Stimulated activated CD8-positive, alpha-beta memory T cell treated with anti-CD3 and anti-CD28 coated beads, Interleukin-4, amount 100 ng/mL, for 4 hours (primary cell): ENCODE results near the gene PRIM1.
"Not testable (repeated sequence)": the region's sequence is repeated elsewhere in the genome, so short reads cannot be mapped to it uniquely, and the experiment has no call there.

Experiments
- DNase-seq, 2 donors: peaks; one replicate each; pipeline ENCODE4 v3.0.0-alpha.2; 2020; ENCODE audit warnings: low read depth in 2 of 2, low spot score in 1 of 2

PRIM1 gene

DNA sequence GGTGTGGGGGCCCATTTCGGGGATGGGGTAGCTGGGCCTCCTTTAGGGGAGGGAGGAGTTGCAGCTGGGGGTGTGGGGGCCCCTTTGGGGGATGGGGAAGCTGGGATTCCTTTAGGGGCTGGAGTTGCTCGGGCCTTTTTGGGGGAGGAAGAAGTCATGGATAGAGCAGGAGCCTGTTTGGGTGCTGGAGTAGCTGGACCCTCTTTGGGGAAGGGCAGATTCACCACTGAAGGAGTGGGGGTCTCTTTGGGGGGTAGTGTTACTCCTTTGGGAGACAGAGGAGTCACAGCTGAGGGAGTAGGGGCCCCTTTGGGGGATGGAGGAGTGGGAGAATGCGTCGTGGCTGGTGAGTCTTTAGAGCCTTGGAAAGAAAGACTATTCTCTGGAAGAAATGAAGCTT lies 33.5 kb downstream of the PRIM1 start:
- DNase-seq: no peak

DNA sequence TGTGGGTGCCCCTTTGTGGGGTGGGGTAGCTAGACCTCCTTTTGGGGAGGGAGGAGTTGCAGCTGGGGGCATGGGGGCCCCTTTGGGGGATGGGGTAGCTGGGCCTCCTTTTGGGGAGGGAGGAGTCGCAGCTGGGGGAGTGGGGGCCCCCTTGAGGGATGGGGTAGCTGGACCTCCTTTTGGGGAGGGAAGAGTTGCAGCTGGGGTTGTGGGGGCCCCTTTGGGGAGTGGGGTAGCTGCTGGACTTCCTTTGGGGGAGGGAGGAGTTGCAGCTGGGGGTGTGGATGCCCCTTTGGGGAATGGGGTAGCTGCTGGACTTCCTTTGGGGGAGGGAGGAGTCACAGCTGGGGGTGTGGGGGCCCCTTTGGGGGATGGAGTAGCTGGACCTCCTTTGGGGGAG lies 34.0 kb downstream of the PRIM1 start:
- no peak for DNase-seq

DNA sequence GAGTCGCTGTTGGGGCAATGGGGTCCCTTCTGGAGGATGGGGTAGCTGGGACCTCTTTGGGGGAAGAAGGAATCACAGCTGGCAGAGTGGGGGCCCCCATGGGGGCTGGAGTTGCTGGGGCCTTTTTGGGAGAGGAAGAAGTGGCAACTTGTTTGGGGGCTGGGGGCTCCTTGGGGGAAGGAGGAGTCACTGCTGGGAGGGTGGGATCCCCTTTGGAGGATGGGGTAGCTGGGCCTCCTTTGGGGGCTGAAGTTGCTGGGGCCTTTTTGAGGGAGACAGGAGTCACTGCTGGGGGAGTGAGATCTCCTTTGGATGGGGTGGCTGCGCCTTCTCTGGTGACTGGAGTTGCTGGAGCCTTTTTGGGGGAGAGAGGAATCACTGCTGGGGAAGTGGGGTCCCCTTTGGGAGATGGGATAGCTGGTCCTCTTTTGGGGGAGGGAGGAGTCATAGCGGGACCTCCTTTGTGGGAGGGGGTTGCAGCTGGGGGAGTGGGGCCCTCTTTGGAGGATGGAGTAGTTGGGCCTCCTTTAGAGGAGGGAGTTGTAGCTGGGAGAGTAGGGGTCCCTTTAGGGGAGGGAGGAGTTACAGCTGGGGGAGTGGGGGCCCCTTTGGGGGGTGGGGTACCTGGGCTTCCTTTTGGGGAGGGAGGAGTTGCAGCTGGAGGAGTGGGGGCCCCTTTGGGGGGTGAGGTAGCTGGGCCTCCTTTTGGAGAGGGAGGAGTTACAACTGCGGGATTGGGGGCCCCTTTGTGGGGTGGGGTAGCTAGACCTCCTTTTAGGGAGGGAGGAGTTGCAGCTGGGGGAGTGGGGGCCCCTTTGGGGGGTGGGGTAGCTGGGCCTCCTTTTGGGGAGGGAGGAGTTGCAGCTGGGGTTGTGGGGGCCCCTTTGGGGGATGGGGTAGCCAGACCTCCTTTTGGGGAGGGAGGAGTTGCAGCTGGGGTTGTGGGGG lies 34.9 kb downstream of the PRIM1 start:
- no peak for DNase-seq

DNA sequence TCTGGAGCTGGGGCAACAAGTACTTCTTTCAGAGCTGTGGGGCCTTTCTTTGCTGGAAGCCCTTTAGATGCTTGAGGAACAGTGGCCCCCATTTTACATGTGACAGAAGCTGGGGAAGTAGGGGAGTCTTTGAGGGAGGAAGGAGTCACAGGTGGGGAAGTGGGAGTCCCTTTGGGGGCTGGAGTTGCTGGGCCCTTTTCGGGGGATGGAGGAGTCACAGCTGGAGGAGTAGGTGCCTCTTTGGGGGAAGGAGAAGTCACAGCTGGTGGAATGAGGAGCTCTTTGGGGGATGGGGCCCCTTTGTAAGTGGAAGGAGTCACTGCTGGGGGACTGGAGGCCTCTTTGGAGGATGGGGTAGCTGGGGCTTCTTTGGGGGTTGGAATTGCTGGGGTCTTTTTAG lies 35.7 kb downstream of the PRIM1 start:
- DNase-seq: no peak

DNA sequence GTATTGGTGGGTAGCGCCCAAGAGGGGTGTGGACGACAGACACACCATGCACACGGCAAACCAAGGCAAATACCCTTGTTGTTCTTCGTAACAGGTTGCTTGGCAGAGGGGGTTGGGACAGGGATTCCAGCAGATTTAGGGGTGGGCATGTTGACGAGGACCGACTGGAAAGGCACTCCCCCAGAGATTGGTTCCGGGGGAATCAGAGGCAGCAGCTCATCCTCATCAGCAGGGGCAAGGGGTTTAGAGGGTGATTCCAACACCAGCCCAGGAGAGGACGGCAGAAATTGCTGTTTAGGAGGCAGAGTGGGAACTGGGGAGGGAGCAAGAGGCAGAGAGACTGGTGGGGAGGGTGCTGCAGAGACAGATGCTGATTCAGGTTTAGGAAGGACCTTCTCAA lies 36.3 kb downstream of the PRIM1 start:
- no peak for DNase-seq

DNA sequence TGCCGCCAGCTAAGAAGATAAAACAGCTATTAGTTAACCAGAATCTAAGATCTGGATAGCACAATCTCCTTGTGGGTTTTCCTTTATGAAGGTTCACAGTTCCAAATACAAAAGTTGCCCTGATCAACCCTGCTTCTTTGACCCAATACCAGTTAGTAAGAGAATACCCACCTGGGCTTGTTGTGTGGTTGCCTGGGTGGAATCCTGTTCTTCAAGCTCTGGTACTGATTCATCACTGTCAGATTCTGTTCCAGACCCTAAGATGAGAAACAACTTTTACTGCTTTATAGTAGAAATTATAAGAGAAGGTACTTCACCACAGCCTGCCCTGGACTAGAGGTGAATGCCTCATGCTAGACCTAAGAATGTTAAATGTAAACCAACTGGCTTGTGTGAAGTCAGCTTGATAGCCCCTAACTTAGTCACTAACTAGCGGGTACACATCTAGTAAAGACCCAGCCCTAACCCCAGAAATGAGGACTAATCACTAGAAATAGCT lies 37.6 kb downstream of the PRIM1 start:
- DNase-seq: no peak

DNA sequence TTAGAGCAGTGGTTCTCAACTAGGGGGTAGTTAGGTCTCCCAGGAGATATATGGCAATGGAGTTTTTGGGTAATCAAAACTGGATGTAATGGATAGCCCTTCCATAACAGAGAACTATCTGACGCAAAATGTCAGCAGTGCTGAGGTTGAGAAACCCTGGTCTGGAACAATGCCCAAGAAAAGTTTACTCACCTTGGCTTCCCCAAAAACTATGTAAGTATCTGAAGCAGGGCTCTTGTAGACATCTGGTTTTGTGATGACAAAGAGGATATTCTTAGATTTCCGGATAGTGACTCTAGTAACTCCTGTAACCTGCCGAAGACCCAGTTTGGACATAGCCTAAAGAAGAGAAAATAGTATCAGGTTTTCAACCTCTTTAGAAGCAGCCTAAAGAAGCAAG lies 38.8 kb downstream of the PRIM1 start:
- DNase-seq: no peak

DNA sequence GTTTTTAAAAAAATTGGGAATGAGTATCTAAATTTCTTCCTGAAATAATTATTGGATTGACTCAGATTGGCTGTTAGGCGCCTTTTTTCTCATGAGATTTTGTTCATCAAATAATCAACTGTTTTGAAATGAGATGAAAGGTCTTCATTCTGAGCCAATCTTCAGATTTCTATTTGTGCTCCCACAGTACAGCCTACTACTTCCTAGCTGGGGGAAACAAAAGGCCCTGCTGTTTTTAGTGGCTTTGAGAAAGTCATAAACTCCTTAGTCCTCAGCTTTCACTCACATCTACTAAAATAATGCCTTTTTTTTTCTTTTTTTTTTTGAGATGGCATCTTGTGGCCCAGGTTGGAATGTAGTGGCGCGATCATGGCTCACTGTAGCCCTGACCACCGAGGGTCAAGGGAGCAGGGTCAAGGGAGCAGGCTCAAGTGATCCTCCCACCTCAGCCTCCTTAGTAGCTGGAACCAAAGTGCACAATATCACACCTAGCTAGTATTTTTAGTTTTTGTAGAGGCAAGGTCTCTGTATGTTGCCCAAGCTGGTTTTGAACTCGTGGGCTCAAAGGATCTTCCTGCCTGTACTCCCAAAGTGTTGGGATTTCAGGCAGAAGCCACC lies 42.3 kb downstream of the PRIM1 start:
- no peak for DNase-seq

DNA sequence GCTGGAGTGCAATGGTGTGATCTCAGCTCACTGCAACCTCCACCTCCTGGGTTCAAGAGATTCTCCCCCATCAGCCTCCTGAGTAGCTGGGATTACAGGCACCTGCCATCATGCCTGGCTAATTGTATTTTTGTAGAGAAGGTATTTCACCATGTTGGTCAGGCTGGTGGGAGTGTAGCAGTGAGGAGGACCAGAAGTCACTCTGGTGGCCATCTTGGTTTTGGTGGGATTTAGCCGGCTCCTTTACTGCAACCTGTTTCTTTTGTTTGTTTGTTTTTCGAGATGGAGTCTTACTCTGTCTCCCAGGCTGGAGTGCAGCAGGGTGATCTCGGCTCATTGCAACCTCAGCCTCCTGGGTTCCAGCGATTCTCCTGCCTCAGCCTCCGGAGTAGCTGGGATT lies 47.6 kb downstream of the PRIM1 start:
- DNase-seq: not testable (repeated sequence)

DNA sequence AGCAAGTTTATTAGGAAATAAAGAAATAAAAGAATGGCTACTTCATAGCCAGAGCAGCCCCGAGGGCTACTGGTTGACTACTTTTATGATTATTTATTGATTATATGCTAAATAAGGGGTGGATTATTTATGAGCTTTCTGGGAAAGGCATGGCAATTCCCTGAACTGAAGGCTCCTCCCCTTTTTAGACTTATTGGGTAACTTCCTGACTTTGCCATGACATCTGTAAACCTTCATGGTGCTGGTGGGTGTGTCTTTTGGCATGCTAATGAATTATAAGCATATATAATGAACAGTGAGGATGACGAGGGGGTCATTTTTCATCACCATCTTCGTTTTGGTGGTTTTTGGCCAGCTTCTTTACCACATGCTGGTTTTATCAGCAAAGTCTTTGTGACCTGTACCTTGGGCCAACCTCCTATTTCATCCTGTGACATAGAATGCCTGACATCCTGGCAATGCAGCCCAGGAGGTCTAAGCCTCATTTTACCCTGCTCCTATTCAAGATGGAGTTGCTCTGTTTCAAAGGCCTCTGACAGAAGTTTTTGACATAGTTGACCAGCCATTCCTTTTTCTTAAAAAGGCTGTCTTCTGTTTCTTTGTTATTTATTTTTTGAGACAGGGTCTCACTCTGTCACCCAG lies 53.0 kb downstream of the PRIM1 start:
- no peak for DNase-seq

DNA sequence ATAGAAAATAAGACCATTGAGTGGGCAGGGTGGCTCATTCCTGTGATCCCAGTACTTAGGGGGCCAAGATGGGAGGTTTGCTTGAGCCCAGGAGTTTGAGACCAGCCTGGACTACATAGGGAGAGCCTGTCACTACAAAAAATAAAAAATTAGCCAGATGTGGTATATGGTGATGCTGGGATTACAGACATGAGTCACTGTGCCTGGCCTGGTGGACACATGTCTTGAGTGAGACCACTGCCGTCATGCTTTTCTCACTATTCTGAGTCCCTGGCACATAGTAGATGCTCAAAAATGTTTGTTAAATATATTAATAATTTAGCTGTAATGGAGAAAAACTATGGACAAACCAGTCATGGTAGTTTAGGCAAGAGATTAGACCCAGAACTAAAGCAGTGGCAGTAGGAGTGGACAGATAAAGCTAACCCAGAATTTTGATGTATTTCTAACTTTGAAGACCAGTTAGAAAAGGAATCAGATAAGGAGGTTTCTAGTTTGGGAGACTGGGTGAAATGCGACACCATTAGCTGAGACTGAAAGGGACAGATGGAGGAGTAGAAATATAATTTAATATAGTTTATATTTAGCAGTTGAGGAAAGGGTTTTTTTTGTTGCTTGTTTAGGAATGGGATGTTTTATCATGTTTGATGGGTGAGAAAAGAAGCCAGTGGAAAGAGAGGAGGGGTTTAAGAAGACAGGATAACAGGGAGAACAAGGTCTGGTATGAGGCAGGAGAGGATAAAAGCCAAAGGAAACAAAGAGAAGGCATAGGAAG lies 56.6 kb downstream of the PRIM1 start:
- DNase-seq: no peak

DNA sequence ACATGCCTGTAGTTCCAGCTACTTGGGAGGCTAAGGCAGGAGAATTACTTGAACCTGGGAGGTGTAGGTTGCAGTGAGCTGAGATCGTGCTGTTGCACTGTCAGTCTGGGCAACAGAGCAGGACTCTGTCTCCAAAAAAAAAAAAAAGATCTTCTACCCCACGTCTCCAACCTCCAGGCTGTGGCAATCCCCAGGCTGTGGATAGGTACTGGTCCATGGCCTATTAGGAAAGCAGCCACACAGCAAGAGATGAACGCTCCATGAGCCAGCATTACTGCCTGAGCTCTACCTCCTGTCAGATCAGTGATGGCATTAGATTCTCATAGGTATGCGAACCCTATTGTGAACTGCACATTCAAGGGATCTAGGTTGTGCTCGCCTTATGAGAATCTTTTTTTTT lies 58.0 kb downstream of the PRIM1 start:
- no peak for DNase-seq

DNA sequence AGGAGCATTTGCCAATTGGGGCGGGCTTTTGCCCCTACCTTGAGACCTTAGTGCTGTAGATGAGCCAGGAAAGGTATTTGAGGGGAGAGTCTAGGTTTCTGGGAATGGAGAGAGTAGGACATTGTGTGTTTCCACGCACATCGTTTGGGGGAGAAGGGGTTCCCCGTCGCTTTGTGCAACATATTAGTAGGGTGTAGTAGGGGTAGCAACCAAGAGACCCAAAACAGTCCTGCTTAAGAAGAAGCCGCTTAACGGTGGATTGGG lies 63.3 kb downstream of the PRIM1 start:
- DNase-seq: no peak

DNA sequence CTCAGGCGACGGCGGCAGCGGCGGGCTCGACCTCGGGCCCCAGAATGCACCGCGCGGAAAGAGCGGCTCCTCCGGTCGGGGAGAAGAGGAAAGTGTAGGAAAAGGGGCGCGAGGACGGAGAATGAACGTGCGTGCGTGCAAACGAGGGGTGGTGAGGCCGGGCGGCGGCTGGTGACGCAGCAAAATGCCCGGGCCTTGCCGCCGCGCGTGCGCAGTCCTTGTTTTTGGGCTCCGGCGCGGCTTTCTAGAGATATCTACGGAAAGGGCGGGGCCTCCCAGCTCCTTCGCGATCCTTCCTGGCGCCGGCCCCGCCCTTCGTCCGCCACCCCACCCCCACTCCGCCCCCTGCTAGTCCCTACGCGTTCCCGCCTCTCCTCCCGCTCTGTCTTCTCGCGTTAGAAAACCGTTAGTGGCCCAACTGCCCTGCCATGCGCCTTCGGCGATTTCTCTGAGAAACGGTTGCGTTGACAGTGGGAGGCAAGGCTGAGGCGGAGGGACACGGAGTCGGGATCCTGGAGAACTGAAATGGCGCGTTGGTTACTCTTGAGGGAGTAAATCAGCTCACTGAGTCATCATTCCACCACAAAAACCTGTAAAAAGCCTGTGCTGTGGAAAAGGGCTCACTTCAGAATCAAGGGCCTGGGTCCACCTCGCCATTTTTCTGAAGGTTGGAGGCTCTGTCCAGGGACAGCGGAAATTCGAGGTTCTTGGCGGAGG lies 63.8 kb downstream of the PRIM1 start, which contains the start of gene PTGES3:
PTGES3 (minus strand) TSS at position 156 of the 717 bp plus-strand sequence. CDS start 285 bp downstream, outside the sequence.
- DNase-seq: peak; percentile 89 to 95

DNA sequence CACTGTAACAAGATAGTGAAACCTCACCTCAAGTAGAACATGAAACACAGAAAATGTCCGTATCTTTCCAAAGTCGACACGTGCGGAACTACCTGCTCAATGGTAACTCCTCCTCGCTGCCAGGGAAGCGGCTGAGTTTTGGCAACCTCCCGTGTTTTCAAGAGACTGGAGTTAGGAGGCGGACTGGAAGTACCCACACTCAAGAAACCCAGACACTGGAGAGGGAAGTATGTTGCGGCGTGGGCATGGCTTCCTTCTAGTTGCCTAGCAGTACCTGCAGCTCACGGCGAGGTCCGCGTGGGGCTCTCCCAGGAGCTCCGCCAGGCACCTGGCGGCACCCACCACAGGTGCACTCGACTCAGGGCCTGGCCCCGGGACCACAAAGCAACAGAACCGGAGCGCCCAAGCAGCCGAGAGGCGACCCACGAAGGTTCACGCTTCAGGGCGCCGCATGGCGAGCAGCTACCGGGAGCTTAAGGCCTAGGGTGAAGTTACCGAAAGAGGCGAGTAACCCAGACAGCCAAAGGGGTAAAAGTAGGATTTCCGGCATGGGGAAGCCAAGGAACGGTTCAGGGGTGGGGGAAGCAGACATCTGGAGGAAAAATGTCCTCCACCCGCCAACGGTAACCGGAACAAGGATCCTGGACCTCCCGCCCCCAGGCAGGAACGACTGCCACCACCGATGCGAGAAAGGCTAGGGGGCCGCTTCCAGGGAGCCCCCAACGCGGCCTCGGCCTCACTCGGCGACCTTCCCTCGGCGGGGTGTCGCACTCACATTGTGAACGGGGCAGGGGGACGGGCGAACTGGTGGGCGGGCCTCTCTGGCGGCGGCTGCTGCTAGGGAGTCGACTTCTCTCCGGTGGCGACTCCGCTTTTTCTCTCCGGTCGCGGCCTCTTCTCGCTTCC lies 64.6 kb downstream of the PRIM1 start:
- DNase-seq: peak; percentile 25 to 31

DNA sequence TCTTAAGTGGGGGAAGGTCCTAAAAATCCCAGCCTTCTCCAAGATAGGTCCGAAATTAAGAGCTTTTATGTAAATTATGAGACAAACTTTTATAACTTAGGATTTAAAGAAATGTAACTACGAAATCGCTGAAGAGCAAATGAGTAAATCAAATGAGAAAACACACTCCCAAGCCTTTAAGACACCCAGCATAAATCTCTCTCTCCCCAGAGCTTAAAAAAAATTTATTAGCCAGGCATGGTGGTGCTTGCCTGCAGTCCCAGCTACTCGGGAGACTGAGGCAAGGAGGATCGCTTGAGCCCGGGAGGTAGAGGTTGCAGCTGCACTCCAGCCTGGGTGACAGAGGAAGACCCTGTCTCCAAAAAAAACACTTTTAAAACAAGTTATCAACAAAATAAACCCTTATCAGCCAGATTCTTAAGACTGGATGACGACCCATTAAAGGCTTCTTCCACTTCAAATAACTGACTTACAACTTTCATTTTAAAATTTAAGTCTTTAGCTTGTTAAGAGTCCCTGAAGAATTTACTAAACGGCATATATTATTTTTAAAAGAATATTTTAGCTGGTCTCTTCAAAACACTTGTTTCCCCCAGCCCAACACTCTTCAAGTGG lies 67.3 kb downstream of the PRIM1 start:
- no peak for DNase-seq

DNA sequence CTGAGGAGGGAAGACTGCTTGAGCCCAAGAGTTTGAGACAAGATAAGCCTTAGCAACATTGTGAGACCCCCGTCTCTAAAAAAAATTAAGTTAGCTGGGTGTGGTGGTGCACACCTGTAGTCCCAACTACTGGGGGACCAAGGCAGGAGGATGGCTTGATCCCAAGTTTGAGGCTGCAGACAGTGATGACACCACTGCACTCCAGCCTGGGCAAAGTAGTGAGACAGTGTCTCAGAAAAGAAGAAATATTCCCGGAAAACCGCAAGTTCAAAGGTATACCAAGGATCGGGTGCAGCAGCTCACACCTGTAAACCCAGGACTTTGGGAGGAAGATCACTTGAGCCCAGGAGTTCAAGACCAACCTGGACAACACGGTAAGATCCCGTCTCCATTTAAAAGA lies 69.8 kb downstream of the PRIM1 start:
- DNase-seq: no peak
